ENCODE measurements around the gene TMEM121.
"Not testable (repeated sequence)": the region's sequence is repeated elsewhere in the genome, so short reads cannot be mapped to it uniquely, and the experiment has no call there.

The TMEM121 gene

DNA sequence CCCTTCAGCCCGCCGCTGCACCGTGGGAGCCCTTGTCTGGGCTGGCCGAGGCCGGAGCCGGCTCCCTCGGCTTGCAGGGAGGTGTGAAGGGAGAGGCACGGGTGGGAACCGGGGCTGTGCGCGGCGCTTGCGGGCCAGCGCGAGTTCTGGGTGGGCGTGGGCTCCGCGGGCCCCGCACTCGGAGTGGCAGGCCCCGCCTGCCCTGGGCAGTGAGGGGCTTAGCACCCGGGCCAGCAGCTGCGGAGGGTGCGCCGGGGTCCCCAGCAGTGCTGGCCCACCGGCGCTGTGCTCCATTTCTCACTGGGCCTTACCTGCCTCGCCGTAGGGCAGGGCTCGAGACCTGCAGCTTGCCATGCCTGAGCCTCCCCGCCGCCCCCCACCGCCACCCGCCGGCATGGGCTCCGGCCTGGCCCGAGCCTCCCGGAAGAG lies 21.4 kb downstream of the TMEM121 start:
- DNase-seq, result no peak

DNA sequence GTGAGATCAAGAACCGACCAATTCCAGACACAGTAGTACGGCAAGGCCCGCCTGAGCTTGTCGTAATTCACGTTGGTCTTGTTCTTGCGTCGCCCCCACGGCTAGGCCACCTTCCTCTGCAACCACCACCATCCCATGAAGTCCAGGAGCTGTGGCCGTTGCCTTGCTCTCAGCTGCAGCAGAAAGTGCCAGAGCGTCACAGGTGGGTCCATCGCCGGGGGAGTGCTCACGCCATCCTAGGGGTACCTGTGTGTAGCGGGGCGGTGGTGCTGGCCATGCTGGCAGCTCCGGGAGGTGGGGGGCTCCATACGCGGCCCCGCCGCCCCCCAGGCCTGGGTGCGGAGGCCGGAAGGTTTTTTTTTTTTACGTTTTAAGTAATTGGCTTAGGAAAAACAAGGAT lies 23.1 kb downstream of the TMEM121 start:
- DNase-seq, result no peak

DNA sequence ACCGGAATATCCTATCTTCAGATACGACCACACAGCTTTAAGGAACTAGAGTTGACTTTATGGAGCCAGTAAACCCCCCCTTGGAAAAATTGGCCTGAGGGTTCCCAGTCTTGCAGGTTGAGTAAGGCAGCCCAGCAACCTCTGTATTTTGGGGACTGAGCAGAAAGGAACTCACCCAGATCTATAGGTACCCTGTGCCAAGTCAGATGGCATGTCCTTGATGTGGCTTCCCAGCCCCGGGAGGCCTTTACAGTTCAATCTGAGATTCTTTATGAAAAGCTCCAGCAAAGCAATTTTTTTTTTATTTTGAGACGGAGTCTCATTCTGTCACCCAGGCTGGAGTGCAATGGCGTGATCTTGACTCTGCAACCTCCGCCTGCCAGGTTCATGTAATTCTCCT lies 27.6 kb downstream of the TMEM121 start:
- no peak for DNase-seq

DNA sequence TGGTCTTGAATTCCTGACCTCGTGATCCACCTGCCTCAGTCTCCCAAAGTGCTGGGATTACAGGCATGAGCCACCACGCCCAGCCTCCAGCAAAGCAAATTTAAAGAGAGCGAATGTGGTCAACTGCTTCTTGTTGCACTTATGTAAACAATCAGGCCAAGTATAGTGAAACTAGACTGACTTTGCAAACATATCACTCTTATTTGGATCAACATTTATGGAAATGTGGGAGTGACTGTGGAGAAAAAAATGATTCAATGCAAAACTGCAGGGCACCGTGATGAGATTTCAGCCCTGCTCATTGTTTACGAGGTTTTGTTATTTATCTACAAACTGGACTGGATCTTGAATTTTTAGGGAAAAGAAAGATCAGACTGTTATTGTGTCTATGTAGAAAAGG lies 28.1 kb downstream of the TMEM121 start:
- DNase-seq, result no peak

DNA sequence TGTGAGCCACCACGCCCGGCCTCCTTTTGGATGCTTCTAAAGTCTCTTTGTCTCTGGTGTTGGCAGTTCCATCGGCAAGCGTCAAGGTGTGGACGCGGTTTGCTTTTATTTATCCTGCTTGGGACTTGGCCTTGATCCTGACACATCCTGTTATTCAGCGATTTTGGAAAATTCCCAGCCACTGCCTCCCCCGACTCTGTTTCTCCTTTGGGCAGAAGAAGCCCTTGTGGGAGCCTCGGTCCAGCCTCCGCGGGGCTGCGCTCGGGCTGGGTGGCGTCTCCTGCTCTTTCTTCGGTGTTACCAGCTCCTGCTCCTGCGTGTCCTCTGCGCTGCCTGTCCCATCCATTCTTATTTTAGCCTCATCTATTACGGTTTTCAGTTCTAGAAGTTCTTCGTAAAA lies 31.3 kb downstream of the TMEM121 start:
- not testable (repeated sequence) for DNase-seq

DNA sequence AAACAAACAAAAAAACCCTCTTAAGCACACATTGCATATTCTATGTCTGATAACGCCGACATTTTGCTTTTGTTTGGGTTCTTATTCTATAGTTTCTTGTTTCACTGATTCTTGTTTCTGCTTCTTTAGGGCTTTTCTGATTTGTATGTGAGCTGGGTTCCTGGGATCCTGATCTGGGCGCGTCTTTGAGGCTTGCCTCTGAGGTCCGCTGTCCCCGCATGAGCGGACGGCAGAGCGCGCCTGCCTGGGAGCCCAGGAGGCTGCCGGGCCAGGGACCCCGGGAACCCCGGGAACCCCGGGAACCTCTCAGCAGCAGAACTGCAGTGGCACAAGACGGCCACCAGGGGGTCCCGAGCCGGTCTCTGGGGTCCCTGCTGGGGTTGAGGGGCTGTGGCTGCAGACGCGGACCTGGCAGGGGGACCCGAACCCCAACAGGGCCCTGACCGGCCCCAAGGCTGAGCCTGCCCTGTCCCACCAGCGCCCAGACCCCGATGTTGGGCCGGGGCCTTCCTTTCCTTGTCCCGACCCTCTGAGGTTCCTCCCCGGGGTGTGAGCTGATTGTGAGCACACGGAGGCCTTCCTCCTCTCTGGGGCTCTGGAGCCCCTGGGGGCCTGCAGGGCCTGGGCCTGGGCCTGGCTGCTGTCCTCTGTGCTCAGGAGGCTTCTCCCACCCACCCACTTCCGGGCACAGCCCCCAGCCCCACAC lies 32.2 kb downstream of the TMEM121 start:
- not testable (repeated sequence) for DNase-seq

DNA sequence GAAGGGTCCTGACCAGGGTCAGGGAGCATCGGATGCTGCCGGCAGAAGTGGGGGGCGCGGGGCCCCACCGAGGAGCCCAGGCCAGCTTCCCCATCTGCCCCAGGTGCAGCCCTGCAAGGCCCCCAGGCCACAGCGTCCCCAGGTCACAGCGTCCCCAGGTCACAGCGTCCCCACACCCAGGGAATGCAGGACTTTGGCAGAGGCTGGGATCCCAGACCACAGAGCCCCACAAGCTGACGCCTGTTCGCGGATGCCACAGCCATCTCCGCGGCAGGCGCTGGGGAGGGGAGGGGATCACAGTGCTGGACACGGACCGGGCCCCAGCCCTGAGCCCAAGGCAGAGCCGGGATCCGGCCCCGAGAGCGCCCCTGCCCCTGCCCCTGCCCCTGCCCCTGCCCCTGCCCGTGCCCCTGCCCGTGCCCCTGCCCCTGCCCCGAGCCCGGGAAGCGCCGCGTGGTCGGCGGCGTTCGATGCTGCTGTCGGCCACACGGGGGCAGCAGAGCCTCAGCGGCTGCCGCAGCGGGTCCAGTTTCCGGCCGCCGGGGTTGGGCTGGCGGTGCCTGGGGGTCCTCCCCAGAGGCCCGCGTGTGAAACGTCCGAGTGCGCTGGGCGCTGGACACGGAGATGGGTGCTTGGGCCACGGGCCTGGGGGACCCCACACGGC lies 33.1 kb downstream of the TMEM121 start:
- DNase-seq, result not testable (repeated sequence)

DNA sequence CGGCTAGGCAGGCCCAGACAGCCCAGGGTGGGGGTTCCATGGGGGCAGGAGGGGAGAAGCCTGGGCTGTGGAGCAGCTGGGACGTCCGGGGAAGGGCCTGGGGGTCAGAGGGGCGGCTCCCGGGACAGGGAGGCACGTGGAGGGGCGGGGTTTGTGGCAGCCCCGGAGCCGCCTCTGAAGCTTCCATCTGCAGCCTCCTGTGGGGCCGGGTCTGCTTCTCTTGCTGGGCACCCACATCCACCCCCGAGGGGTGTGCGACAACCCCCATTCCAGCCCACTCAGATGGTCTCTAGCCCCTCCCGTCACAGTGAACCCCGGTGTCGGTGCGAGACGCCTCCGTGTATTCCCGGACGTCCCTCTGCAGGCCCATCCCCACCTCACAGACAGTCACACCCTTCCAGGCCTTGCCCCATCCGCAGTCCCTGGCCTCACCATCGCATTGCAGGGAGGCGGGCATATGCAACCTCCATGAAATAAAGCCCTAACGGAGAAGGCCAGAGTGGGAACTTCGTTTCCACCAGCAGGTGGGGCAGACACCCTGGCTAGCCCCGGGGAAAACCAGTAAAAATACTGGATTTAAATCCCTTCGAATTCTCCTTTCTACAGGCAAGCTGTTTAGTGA lies 33.8 kb downstream of the TMEM121 start:
- not testable (repeated sequence) for DNase-seq

DNA sequence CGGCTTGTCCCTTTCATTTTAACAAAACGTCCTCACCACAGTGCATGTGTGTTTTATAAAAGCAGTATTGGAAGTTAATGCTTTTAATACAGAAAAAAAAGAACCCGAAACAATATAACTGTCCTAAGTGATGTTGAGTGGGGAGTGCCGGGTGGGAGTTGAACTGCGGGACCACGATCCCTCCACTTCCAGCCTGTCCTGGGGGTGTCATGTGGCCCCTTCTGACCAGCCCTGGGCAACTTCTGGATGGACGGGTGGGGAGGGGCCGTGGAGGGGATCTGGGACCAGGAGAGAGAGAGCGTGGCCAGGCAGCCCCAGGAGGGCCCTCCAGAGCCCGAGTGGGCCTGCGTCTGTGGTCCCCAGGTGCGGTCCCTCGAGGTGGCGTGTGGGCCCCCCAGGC lies 35.0 kb downstream of the TMEM121 start:
- not testable (repeated sequence) for DNase-seq

DNA sequence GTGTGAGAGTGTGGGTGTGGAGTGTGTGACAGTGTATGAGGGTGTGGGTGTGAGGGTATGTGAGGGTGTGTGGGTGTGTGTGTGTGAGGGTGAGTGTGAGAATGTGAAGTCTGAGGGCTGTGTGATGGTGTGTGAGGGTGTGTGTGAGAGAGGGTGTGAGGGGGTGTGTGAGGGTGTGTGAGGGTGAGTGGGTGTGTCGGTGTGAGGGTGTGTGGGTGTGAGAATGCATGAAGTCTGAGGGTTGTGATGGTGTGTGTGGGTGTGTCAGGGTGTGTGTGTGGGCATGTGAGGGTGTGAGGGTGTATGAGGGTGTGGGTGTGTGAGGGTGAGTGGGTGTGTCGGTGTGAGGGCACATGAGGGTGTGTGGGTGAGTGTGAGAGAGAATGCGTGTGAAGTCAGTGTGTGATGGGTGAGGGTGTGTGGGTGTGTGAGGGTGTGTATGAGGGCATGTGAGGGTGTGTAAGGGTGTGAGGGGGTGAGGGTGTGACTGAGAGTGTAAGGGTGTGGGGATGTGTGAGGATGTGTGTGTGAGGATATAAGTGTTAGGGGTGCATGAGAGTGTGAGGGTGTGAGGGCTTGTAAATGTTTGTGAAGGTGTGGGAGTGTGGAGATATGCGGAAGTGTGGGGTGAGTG lies 36.4 kb downstream of the TMEM121 start:
- no peak for DNase-seq

DNA sequence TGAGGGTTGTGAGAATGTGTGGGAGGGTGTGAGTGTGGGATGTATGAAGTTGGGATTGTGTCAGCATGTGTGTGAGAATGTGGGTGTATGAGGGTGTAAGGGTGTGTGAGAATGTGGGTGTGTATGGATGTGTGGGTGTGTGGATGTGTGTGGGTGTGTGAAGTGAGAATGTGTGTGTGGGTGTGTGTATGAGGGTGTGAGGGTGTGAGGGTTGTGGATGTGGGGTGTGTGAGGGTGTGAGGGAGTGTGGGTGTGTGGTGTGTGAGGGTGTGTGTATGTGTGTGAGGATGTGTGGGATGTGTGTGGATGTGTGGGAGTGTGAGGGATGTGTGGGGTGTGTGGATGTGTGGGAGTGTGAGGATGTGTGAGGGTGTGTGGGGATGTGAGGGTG lies 37.0 kb downstream of the TMEM121 start:
- DNase-seq, result no peak

DNA sequence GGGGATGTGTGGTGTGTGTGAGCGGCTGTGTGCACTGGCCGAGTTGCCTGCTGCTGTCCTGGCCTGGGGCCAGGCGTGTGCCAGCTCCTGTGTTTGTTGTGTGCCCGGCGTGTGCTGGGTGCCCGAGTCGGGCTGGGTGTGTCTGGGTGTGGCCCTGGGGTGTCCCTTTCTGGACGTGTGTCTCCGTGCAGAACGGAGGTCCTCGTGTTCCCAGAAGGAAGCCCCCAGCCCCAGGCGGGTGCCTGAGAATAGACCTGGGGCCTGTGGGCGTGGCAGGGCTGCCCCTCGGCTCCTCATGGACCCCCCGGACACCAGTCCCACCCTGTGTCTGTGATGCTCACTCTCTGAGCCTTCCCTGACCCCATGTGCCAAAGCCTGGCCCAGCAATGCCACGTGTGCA lies 38.2 kb downstream of the TMEM121 start:
- DNase-seq, result not testable (repeated sequence)

DNA sequence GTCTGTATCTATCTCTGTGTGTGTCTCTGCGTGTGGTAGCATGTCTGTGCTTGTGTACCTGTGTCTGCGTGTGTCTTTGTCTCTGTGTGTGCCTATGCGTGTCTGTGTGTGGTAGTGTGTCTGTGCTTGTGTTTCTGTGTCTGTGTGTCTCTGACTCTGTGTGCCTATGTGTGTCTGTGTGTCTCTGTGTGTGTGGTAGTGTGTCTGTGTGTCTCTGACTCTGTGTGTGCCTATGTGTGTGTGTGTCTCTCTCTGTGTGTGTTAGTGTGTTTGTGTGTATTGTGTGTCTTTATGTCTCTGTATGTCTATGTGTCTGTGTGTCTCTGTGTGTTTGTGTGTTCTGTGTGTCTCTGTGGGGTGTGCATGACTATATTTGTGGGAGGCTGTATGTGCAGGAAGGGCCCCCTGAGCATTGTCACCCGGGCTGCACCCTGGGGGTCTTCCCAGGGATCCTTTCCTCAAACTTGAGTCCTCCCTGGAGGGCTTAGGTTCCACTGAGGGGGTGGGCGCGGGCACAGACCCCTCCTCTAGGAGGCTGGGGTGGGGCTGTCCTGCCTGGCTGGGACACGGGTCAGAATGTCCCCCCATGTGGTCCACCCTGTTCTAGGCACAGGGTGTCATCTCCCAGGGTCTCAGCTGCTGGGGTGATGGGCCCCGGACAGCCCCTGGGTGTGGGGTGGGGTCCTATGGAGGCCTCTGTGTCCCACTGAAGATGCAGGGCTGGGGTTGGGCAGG lies 39.0 kb downstream of the TMEM121 start:
- not testable (repeated sequence) for DNase-seq

DNA sequence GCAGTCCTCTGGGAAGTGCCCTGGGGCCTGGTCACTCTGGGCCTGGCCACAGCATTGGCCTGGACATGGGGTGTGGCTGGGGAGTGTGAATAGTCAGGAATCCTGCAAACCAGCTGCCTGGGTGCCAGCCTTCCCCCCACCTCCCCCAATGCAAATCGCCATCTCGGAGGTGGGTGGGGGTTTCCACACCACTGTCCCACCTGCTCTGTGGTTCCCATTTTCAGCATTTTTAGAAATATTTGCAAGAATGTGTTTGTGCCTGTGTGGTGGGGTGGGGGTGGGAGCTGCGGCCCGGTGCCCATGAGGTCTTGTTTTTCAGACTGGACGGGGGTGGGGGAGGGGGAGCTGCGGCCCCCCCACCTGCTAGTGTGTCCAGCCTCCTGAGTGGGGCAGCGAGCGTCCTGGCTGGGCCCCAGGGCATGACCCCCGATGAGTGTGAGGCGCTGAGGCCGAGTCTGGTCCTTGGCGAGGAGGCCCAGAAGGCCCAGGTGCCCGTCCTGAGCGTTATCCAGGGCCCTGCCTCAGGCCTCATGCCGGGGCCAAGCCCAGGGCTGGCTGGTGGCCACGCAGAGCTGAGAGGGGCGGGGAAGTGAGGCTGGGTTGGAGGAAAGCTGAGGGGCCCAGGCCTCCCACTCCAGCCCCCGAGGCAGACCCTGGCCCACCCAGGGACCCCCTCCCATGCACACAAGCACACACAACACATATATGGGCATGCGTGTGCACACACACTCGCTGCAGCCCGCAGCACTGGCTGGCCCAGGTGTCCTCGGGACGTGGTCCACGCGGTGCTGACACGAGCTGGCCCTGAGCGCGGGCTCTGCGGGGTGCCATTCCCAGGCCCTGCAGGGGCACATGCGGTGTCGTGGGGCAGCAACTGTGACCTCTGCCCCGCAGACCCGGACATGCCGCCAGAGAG lies 40.1 kb downstream of the TMEM121 start:
- DNase-seq, result not testable (repeated sequence)

DNA sequence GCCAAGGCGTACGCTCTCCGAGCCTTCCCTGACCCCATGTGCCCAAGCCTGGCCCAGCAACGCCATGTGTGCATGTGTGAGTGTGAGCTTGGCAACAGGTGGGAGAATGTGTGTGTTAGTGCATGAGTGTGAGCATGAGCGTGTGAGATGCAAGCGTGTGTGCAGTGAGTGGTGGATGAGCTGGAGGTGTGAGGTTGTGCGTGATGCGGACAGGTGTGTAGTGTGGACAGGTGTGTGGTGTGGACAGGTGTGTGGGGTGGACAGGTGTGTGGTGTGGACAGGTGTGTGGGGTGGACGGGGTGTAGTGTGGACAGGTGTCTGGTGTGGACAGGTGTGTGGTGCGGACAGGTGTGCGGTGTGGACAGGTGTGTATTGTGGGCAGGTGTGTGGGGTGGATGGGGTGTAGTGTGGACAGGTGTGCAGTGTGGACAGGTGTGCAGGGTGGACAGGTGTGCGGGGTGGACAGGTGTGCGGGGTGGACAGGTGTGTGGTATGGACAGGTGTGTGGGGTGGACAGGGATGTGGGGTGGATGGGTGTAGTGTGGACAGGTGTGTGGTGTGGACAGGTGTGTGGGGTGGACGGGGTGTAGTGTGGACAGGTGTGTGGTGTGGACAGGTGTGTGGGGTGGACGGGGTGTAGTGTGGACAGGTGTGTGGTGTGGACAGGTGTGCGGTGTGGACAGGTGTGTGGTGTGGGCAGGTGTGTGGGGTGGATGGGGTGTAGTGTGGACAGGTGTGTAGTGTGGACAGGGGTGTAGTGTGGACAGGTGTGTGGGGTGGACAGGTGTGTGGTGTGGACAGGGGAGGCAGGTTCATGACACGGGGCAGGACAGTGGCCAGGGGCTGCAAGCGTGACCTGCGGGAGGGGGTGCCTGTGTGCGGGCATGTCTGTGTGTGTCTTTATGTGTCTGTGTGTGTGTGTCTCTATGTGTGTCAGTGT lies 41.1 kb downstream of the TMEM121 start:
- DNase-seq, result not testable (repeated sequence)

DNA sequence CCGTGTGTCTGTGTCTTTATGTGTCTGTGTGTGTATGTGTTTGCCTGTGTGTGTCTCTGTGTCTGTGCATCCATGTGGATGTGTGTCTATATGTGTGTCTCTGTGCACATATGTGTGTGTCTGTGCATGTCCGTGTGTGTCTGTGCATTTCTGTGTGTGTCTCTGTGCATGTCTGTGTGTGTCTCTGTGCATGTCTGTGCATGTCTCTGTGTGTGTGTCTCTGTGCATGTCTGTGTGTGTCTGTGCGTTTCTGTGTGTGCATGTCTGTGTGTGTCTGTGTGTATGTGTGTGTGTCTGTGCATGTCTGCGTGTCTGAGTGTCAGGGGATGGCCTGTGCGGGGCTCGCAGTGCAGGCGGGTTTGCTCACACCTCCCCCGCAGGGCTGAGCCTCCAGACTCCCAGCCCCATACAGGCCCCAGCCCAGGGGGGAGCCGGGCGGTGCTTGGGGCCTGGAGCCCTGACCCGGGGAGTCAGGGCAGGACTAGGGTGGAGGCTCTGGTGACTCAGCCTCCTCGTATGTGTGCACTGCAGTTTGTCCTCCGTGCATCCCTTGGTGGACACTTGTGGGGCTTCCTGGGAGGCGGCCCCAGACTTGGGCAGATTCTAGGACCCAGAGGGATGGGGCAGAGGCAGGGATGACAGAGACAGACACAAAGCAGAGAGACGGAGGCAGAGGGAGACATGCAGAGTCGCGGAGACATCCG lies 41.9 kb downstream of the TMEM121 start:
- not testable (repeated sequence) for DNase-seq

DNA sequence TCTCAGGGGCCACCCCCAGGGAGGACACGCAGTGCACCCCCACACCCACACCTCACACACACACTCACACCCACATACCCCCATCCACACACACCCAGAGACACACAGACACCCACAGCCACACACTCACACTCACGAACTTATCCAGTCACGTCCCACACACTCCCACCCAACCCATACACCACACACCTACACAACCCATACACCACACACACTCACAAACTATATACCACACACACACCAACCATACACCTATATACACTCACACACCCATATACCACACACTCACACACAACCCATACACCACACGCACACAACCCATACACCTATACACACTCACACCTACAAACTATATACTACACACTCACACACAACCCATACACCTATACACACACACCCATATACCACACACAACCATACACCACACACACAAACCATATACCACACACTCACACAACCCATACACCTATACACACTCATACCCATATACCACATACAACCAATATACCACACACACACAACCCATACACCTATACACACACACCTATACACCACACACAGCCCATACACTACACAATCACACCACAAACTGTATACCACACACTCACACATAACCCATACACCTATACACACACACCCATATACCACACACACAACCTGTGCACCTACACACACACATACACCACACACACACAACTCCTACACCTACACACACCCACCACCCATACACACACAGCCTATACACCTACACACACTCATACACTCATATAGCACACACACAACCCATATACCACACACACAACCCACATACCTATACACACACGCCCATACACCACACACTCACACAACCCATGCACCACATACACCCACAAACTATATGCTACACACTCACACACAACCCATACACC lies 42.7 kb downstream of the TMEM121 start:
- DNase-seq, result no peak

DNA sequence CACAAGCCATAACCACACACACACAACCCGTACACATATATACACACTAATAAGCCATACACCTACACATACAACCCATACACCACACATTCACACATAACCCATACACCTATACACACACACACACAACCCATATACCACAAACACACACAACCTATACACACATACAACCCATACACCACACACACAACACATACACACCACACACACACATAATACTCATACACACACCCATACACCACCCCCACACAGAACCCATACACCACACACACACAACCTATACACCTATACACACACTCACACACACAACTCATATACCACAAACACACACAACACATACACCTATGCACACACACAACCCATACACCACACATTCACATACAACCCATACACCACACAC lies 44.1 kb downstream of the TMEM121 start:
- no peak for DNase-seq
